ENCODE measurements around the gene NFATC1. TPM values are rescaled to one million over a fixed set of nuclear protein-coding genes. Genes with fewer than 3 reads are reported as not detected.

NFATC1 gene
- total RNA-seq, 1 donor from 2014 or later, result 6.1 TPM

DNA sequence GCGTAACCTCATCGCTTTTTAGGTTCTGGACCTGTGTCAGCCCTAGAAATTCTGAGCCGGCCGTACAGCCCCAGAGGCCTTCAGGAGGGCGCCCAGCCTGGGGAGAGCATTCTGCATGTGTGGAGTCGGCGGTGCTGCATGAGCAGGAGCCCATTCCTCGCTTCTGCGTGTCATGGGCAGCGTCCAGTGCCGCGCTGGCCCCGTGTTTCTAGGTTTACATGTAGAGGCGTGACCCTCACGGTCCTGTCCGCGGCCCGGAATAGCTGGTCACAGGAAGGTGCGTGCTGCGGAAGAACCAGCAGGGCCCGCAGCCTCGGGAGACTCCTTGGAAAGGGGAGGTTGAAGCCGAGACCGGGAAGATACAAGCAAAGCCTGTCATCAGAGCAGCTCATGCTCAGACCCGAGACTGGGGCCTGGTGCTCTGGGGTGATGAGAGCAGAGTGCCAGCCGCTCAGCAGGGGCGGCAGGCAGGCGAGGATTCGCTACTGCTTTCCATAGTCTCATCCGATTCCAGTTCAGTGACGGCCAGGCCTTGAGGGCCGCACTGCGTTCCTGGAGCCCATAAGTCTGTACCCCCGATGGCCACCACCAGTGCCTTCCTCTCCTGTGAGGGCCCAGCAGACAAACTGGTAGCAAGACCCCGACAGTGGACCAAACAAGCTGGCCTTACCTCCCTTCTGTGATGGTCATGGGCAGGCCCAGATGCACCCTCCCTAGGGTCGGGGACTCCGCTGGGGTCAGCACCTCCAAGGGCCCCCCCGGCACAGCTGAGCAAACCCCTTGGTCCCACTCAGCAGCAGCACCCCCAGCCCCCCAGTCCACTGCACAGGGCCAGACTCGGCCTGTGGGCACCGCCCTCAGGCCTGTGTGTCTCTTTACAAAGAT, 15.6 kb upstream of the NFATC1 start:
- H3K4me1 Mint-ChIP-seq (ENCODE audit: unreplicated experiment), result peaks cover 6% of the 10 kb centered on the region
- H3K4me3 Mint-ChIP-seq, result no peak overlapping the region
- peaks cover 3% of the 10 kb centered on the region for H3K27me3 Mint-ChIP-seq
- TF ChIP-seq, protein P1, sequence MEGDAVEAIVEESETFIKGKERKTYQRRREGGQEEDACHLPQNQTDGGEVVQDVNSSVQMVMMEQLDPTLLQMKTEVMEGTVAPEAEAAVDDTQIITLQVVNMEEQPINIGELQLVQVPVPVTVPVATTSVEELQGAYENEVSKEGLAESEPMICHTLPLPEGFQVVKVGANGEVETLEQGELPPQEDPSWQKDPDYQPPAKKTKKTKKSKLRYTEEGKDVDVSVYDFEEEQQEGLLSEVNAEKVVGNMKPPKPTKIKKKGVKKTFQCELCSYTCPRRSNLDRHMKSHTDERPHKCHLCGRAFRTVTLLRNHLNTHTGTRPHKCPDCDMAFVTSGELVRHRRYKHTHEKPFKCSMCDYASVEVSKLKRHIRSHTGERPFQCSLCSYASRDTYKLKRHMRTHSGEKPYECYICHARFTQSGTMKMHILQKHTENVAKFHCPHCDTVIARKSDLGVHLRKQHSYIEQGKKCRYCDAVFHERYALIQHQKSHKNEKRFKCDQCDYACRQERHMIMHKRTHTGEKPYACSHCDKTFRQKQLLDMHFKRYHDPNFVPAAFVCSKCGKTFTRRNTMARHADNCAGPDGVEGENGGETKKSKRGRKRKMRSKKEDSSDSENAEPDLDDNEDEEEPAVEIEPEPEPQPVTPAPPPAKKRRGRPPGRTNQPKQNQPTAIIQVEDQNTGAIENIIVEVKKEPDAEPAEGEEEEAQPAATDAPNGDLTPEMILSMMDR (conservative IDR thresholded peaks at IDR 0.05), result no peak
- no peaks in the 10 kb centered on the region for H3K9me3 Mint-ChIP-seq
- no peak overlapping the region for H3K27ac Mint-ChIP-seq
- DNase-seq (ENCODE audit: extremely low spot score, unreplicated experiment), result no peak
- H3K36me3 Mint-ChIP-seq, result peaks cover 7% of the 10 kb centered on the region

DNA sequence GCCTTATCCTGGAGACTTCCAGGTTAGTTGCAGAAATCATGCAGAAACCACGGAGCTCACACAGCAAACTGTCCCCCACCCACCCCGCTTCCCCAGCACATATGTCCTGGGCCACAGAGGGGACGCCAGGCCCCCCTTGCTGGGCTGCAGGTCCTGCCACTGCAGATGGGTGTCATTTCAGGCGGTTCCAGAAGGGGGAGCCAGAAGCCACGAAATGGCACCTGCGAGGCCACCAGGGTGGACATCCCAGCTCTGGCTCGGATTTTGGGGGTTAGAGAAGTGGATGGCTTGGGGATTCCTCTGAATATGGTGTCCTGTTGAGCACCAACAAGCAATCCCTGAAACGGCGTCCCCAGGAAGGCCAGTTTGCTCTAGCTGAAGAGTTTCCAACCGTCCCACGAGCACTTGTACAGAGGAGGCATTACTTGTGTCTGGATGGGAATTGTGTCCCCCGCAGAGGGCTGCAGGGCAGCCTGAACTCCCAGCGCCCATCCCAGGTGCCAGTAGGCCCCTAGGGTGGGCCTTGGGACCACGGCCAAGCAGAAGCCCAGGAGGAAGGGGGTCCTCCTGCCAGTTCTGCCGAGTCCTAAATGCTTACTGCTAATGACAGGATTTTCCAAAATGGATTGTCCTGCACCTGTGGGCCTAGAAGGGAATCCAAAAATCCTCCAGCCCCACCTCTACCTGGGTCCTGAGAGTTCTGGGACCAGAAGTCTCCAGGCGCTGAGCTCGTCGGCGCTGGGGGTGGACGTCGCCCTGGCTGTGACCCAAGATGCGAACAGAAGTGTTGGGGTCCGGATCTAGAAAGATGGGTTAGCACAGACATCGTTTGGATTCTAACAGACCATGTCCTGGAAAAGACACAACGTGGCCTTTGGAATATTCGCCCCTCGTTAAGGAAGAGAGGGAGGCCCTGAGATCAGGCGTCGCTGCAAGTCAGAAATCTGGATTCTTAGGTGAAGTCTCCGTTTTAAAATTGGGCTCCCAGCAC, 14.6 kb upstream of the NFATC1 start:
- Mint-ChIP-seq H3K36me3 (peaks cover 7% of the 10 kb centered on the region), H3K27ac (no peak overlapping the region), H3K27me3 (peaks cover 3% of the 10 kb centered on the region), H3K4me1 (ENCODE audit: unreplicated experiment) (peaks cover 6% of the 10 kb centered on the region), H3K4me3 (no peak overlapping the region), H3K9me3 (no peaks in the 10 kb centered on the region)
- TF ChIP-seq, protein P1 (conservative IDR thresholded peaks at IDR 0.05), result peak; percentile 91
- no peak for DNase-seq (ENCODE audit: extremely low spot score, unreplicated experiment)

DNA sequence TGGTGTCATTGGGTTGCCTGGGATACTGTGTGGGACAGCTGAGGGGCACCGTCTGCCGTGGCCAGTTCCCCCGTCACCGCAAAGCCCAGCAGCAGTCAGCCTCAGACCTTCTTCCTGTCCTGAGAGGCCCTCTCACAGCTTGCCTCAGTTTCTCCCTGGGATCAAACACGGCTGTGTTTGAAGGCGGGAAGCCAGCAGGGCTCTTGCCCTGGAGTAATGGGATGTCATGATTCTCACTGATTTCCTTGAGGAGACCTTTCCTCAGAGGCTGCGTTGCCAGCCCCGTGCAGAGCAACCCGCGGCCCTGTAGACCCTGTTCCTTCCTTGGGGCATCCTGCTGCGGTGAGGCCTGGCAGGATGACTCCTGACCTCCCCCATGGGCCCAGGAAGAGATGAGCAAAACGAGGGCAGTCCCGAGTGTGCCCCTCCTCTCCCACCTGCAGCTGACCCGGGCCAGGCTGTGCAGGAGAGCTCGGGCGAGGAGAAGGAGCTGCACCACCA, 13.9 kb upstream of the NFATC1 start:
- Mint-ChIP-seq H3K27ac (no peak overlapping the region), H3K4me3 (no peak overlapping the region), H3K27me3 (peaks cover 3% of the 10 kb centered on the region), H3K36me3 (peaks cover 7% of the 10 kb centered on the region), H3K9me3 (no peaks in the 10 kb centered on the region), H3K4me1 (ENCODE audit: unreplicated experiment) (peaks cover 6% of the 10 kb centered on the region)
- no peak for DNase-seq (ENCODE audit: extremely low spot score, unreplicated experiment)
- TF ChIP-seq, protein P1 (conservative IDR thresholded peaks at IDR 0.05), result no peak

DNA sequence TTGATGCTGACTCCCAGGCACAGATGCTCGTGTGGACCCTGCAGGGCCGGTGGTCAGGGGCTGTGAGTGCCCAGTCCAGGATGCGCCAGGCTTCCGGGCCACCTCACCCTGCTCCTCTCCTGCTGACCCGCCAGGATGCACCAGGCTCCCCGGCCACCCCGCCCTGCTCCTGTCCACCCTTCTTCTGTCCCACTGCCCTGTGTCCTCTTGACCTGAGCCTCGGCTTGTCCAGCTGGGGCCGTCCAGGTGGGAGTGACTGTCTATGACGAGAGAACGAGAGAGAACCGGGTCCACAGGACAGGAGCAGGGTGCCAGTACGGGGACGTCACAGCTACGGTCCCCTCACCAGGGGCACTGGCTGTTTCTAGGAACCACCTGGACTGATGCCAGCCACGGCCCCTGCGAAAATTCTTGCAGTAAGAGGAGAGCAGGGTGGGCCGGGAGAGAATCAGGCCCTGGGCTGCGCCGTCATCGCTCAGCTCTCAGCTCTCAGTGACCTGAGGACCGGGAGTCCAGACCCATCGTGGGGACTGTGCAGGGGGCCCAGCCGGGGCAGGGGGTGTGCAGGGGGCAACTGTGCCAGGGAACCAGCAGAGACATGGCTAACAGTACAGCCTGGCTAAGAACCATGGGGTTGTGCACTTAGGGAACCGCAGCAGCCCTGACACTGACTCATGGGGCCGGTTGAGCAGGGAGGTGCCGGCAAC, 12.9 kb upstream of the NFATC1 start:
- Mint-ChIP-seq H3K4me3 (no peak overlapping the region), H3K27ac (no peak overlapping the region), H3K27me3 (peaks cover 11% of the 10 kb centered on the region), H3K36me3 (peaks cover 7% of the 10 kb centered on the region), H3K9me3 (no peaks in the 10 kb centered on the region), H3K4me1 (ENCODE audit: unreplicated experiment) (peaks cover 6% of the 10 kb centered on the region)
- TF ChIP-seq, protein P1 (conservative IDR thresholded peaks at IDR 0.05), result no peak
- DNase-seq (ENCODE audit: extremely low spot score, unreplicated experiment), result no peak

Data from type B pancreatic cell (in vitro differentiated cells).